ENCODE measurements around the gene WDR74.
A peak's percentile ranks its signal among the peaks of the same experiment; 100 is the strongest.
"Not testable (repeated sequence)": the region's sequence is repeated elsewhere in the genome, so short reads cannot be mapped to it uniquely, and the experiment has no call there.

WDR74 gene

DNA sequence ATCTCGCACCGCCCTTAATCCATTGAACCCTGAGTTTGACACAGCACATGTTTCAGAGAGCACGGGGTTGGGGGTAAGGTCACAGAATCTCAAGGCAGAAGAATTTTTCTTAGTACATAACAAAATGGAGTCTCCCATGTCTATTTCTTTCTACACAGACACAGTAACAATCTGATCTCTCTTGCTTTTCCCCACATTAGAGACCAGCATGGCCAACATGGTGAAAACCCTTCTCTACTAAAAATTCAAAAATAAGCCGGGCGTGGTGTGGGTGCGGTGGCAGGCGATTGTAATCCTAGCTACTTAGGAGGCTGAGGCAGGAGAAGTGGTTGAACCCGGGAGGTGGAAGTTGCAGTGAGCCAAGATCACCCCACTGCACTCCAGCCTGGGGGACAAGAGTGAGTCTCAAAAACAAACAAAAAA lies 19.9 kb upstream of the WDR74 start:
- not testable (repeated sequence) for DNase-seq (ENCODE audit: low read depth)

DNA sequence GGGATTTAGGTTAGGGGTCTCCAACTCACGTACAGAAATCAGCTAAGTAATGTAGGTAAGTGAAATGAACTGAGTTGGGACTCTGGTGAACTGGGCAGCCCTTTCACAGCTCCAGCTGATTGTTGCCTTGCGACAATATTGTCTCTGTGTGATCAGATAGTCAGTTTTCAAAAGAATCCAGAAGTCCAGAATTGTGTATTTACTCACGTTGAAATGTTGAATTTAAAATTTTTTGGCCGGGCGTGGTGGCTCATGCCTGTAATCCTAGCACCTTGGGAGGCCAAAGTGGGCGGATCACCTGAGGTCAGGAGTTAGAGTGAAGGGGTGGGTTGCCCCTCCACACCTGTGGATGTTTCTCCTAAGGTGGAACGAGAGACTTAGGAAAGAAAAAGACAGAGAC lies 18.8 kb upstream of the WDR74 start:
- DNase-seq (ENCODE audit: low read depth): no peak

DNA sequence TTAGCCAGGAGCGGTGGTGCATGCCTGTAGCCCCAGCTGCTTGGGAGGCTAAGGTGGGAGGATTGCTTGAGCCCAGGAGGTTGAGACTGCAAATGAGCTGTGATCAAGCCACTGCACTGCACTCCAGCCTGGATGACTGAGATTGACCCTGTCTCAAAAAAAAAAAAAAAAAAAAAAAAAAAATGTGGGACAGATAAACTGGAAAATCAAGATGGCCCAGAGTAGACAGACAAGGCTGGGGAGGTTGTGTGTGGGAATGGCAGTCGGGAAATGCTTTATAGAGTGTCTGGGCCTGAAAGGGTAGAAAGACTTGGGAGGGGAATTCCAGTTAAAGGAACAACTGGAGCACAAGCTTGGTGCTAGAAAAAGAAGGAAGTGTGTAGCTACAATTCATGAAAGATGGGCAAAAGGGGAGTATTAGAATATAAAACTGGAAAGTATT lies 18.2 kb upstream of the WDR74 start:
- no peak for DNase-seq (ENCODE audit: low read depth)

DNA sequence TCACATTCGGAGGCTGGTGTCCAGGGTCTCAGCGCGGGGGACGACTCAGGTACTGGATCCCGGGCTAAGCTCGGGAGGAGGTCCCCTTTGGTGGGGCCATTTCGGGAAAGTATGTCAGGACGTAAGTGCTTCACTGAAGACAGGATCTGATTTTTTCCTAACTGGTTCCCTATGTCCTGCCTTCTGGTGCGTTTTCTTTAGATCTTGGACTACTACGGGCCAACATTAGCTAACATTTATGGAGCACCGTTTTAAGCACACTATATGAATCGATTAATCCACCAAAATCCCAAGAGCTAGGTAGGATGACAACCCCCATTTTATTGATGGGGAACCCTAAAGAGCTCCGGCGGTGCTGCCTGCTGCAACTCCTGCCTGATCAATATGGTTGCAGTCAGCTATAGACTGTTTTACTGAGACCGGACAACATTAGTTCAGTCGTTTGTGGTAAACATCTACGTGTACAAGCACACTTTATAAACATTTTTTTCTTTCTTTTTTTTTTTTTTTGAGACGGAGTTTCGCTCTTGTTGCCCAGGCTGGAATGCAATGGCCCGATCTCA lies 17.0 kb upstream of the WDR74 start:
- DNase-seq (ENCODE audit: low read depth): no peak

DNA sequence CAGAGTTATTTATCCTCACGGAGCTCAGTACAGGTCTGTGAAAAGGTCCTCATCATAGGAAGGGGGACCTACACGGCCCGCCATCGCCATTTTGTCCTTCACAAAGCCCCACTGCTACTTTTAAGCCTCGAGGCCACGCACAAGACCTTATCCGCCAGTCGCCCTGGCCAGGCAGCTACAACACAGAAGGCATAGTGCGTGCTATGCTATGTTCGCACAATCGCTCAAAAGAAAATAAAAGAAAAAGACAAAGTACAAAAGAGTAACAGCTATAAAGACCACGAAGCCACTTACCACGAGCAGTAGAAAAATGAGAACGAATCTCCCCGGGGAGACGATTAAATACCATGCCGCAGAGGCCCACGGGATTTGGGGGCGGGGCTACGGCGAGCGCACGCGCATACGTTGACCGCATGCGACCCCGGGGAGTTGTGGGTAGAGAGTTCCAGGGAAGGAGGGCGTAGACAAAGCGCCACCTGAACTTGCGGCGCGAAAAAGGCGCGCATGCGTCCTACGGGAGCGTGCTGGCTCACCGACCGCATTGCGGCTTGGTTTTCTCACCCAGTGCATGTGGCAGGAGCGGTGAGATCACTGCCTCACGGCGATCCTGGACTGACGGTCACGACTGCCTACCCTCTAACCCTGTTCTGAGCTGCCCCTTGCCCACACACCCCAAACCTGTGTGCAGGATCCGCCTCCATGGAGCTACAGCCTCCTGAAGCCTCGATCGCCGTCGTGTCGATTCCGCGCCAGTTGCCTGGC lies 16.4 kb upstream of the WDR74 start:
- peak; percentile 97 for DNase-seq (ENCODE audit: low read depth)

DNA sequence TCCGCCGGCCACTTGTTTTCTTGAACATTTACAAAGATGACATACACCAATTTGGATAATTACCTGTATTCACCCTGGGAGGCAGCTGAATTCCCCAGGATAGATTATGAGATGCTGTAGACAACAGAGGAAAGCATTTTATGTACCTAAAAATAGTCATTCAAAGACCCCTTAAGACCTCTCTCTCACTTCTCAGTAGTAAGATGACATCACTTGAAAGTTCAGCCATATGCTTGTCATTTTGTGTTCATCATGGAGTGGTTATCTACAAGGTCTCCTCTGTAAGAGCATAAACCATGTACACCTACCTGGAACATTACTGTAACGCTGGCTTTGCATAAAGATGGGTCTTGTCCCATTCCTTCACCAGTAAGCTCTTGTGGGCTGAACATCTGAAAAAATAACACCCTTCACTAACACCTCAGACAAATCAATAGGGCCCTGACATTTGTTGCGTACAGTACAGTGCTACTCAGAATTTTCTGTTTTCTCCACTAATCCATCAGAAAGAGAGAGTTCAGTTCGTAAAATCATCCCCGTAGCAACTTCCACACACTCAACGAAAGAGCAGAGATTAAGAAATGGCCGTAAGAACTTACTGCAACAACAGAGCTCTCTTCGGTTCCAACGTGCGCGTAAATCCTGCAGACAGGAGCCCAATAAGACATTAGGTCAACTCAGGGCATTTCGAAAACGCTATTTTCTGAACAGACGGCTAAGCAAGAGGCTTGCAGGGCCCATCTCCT lies 15.6 kb upstream of the WDR74 start:
- DNase-seq (ENCODE audit: low read depth): no peak

DNA sequence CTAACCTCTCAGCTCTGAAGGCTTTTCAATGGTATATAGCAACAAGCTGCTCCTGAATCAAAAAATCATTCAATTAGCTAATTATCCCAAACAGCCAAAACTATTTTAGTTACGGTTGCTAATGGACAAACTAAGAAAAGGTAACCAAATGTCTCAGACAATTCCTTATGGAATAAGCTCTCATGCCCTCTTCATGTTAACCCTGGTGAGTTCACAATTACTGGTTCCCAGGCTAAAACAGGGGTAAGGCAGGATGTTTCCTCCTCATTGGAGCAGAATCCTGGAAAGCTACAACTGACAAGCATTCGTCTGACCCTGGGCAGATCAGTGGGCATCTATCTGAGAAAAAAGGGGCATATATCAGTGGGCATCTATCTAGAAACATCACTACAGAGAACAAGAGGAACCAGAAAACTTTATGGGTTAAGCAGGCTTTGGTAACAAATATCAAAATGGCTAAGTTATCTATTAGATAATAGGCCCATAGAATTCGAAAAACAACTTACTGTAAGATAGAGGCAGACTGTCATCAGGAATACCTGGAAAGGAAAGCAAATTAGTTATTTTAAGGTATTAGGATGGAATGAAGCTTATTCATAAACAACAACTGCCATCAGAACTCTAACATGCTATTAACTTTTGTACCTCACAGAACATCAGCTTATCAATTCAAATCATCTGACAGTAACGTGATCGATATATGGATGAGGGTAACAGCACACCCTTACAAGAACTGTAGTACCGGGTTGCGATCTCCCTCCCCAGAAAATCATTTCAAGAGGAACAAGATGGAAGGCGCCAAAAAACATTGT lies 14.8 kb upstream of the WDR74 start:
- no peak for DNase-seq (ENCODE audit: low read depth)

DNA sequence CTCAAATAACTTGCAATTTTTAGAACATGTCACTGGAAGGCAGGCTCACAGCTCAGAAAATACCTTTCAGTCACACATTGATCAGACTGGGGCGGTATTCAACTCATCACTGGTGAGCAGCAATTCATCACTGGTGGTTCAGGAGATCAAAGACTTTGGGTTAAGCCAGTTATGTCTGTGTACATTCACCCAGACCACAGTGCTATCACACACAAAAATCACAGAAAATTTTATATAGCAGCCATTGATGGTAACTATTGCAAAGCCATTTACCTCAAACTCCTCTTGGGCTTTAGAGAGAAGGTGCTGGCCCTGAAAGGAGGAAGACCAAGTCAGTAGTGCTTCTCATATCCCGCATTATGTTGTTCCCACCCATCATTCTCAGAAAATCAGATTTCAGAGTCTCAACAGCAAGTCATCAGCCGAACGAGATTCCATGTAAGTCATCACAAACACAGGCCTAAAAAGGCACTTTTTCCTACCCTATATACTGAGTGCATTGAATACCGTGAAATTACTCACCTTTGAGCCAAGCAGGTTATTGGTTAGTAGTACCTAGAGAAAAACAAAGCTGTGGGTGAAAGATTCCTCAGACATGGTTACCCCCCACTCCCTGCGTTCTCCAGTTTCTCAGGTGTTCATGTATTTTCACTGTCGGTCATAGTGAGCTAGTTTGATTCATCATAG lies 14.0 kb upstream of the WDR74 start:
- no peak for DNase-seq (ENCODE audit: low read depth)

DNA sequence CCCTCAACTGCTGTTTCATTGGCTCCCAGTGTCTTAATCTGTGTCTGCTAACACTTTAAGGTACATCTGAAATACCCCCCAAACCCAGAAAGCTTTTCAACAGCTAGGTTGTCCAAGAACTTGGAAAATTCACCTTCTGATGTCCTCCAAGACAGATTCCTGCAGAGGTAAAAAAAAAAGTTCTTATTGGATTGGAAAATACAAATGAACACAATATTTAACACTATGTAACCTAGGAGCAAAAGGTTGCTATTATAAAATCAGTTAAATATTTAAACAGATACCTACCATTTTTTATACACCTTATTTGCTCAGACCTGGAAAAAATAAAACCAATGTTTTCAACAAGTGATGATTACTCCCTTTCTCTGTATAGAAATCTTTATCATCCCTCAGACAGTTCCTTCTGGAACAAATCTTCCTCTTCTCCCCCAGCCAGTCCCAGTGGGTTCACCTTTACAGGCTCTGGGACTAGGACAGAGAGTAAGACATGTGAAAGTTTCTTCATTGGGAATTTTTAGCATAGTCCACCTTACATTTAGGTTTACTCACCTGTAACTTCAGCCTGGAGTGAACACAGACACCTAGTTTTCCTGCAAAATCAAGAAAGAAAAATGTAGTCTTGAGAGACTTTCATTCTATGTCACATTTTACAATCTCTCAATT lies 13.3 kb upstream of the WDR74 start:
- DNase-seq (ENCODE audit: low read depth): no peak

DNA sequence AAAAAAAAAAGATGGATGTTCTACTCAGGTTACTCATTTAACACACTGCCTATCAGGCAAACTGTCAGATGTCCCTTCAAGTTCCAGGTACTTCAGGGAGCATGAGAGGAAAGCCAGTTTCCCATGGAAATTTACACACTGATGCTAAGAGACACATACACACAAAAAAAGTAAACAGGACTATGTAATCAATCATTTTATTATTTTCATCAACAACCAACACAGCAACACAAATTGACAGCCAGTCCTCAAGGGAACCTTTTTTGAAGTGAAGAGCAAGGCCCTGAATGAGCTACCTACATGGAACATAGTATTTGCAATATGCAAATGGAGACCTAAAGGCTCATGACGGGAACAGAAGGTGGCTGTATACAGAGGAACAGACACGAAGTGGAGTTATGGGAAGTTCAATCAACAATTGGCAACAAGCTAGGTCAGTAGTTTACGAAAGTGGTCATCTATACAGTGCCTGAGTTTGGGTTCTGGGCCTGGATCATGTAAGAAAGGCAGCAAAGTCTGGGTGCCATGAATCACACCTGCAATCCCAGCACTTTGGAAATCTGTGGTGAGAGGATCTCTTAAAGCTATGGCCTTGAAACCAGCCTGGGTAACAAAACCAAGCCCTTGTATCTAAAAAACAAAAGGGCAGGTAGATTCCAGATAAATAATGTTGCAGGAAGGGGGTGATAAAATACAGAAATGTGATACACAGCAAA lies 12.6 kb upstream of the WDR74 start:
- no peak for DNase-seq (ENCODE audit: low read depth)

DNA sequence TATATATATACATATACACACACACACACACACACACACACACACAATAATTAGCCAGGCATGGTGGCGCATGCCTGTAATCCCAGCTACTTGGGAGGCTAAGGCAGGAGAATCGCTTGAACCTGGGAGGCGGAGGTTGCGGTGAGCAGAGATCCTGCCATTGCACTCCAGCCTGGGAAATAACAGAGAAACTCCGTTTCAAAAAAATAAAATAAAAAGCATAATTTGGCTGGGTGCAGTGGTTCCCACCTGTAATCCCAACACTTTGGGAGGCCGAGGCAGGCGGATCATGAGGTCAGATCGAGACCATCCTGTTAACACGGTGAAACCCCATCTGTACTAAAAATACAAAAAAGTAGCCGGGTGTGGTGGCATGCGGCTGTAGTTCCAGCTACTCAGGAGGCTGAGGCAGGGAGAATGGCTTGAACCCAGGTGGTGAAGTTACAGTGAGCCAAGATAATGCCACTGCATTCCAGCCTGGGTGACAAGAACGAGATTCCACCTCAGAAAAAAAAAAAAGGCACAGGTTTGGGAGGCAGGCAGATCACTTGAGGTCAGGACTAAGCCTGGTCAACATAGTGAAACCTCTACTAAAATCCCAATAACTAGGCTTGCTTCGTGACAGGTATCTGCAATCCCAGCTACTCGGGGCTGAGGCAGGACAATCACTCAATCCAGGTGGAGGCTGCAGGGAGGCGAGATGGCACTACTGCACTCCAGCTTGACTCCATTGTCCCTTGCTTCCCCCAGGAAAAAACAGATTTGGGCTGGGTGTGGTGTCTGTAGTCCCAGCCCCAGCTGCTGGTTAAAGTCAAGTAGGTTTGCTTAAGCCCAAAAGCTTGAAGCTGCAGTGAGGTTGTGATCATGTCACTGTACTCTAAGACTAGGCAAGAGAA lies 11.8 kb upstream of the WDR74 start:
- DNase-seq (ENCODE audit: low read depth): no peak

DNA sequence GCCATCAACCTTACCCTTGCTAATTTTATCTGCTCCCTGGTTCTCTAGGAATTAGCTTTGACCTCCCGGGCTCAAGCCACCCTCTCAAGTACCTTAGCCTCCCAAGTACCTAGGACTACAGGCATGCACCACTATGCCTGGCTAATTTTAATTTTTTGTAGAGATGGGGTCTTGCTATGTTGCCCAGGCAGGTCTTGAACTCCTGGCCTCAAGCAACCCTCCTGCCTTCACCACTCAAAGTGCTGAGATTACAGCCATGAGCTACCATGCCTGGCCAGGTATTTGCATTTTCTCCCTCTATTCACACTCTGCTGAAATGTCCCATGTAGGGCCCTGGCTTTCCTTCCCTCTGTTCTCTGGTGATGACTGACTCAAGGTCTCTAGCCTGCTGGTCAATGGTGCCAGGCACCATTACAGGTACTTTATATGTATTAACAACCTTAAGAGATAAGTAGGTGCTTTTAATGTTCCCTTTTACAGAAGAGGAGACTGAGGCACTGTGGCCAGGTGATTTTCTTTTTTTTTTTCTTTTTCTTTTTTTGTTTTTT lies 8.5 kb upstream of the WDR74 start:
- no peak for DNase-seq (ENCODE audit: low read depth)

DNA sequence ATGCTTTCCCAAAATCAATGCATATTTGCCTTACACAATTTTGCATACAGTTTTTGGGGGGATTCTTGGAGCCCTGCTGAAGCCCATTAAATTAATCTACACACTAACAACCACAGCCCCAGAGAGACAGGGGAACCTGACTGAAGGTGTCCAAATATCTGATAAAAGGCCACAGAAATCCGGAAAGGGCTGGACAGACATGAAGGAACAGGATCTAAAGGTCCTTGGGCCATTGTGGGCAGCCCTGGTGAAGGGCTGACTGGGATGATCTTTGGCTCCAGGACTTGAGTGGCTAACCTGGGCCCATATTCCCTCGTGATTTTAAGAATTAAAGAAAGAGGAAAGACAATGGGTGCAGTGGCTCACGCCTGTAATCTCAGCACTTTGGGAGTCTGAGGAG lies 6.8 kb upstream of the WDR74 start:
- no peak for DNase-seq (ENCODE audit: low read depth)

DNA sequence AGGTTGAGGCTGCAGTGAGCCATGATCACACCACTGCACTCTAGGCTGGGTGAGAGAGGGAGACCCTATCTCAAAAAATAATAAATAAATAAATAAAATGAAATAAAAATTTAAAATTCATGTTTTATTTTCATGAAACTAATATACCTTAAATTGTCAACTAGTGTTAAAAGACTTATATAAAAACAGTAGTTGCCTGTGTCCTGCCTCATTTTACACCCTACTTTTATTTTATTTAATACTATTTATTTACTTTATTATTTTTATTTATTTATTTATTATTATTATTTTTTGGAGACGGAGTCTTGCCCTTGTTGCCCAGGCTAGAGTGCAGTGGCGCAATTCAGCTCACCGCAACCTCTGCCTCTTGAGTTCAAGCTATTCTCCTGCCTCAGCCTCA lies 4.8 kb upstream of the WDR74 start:
- no peak for DNase-seq (ENCODE audit: low read depth)

DNA sequence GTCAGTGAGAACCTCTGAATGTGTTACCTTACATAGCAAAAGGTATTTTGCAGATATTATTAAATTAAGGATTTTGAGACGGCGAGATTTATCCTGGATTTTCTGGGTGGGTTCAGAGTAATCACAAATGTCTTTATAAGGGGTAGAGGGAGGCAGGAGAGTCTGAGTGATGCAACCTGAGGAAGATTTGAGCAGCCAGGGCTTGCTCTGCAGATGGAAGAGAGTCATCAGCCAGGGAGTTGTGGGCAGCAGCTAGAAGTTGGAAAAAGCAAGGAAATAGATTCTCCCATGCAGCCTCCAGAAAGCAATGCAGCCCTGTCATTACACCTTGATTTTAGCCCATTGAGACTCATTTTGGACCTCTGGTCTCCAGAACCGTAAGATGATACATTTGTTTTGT lies 4.1 kb upstream of the WDR74 start:
- no peak for DNase-seq (ENCODE audit: low read depth)

DNA sequence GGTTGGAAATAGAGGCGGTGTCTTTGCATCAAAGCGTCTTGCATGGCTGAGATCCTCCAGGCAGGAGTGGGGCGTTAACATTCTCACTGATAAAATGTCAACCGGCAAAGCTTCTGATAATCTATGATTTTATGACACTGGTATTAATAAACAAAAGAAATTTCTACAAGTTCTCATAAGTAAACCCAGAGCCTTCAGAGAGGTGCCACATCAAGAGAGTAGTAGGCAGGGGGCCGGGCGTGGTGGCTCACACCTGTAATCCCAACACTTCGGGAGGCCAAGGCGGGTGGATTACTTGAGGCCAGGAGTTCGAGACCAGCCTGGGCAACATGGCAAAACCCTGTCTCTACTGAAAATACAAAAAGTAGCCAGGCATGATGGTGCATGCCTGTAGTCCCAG lies 3.5 kb upstream of the WDR74 start:
- DNase-seq (ENCODE audit: low read depth): not testable (repeated sequence)

DNA sequence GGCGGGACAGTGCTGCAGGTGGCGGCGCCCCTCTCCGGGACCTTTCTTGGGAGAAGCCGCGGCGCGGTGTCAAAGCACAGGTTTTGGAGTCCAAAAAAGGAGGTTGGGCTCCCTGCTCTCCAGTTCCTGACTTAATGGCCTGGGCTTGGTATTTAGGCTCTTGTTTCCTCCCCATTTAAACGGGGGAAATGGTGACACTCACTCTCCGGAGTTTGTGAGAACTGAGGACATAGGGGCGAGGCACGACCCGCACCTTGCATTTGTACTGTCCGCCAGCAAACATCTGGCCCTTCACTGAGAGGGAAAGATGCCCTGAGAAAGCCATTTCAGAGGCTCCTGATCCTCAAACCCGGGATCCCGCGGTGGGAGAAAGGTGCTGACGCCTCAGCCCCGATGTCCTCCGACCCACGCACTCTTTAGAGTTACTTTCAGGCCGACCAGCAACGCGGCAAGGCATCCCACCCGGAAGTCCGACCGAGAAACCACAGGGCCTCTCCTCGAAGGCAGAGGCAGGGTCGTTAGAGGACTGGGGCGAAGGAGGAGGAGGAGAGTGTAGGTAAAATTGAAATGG lies 2.9 kb upstream of the WDR74 start:
- DNase-seq (ENCODE audit: low read depth): no peak

DNA sequence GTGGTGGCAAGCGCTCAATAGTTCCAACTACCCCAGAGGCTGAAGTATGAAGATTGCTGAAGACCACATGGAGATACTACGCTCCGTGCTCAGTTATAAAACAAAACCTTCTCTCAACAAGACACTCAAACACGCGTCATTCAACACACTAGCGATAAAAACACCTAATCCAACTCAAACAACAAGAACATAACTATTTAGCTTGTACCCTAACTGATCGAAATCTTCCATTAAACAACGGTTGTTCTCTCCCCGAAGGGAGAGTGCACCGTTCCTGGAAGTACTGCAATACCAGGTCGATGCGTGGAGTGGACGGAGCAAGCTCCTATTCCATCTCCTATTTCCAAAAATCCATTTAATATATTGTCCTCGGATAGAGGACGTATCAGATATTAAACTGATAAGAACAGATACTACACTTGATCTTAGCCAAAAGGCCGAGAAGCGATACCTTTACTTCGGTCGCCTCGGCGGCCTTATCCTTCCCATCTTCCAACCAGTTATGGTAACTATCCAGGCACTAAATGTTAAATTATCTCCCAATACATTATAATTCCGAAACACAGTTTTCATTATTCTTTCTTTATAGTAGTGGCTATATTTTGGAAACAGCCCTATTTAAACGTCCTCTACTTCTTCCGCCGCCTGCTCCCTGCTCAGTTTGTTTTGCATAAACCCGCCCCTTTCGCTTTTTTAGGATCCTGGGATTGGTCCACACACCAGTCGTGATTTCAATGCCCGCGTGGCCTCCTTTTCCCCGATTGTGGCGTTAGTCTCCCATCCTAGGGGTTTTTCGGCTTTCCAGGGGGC lies 2.2 kb upstream of the WDR74 start:
- DNase-seq (ENCODE audit: low read depth): peak; percentile 62

All from stimulated activated CD8-positive, alpha-beta memory T cell treated with anti-CD3 and anti-CD28 coated beads, Interleukin-12 subunit alpha, Interleukin-12 subunit beta, amount 100 ng/mL, for 1 hour (primary cell).